Measurements from ENCODE around the gene CTDSPL2. TPM values are rescaled to one million over a fixed set of nuclear protein-coding genes. Genes with fewer than 3 reads are reported as not detected.

Gene CTDSPL2
- polyA plus RNA-seq, 1 experiment = 35.0 TPM

DNA sequence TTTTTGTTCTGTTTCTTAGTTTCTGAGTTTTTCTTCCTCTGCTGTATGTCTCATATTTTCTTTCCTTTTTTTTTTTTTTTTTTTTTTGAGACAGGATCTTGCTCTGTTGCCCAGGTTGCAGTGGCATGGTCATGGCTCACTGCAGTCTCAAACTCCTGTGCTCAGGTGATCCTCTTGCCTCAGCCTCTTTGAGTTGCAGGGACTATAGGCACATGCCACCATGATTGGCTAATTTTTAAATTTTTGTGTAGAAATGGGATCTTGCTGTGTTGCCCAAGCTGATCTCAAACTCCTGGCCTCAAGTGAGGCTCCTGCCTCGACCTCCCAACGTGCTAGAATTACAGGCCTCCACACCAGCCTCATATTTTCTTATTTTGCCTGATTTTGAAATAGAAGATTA lies 51.9 kb downstream of the CTDSPL2 start:
- Histone ChIP-seq H3K36me3 (ENCODE audit: control insufficient read depth, insufficient read depth, low read length) (no peaks in the 10 kb centered on the region), H3K4me3 (ENCODE audit: low read depth, low read length) (no peak overlapping the region), H3K27me3 (ENCODE audit: control insufficient read depth, insufficient read depth, low read length) (no peaks in the 10 kb centered on the region)
- DNase-seq (ENCODE audit: low read depth) = no peak
- TF ChIP-seq, protein P1, sequence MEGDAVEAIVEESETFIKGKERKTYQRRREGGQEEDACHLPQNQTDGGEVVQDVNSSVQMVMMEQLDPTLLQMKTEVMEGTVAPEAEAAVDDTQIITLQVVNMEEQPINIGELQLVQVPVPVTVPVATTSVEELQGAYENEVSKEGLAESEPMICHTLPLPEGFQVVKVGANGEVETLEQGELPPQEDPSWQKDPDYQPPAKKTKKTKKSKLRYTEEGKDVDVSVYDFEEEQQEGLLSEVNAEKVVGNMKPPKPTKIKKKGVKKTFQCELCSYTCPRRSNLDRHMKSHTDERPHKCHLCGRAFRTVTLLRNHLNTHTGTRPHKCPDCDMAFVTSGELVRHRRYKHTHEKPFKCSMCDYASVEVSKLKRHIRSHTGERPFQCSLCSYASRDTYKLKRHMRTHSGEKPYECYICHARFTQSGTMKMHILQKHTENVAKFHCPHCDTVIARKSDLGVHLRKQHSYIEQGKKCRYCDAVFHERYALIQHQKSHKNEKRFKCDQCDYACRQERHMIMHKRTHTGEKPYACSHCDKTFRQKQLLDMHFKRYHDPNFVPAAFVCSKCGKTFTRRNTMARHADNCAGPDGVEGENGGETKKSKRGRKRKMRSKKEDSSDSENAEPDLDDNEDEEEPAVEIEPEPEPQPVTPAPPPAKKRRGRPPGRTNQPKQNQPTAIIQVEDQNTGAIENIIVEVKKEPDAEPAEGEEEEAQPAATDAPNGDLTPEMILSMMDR (IDR thresholded peaks at IDR 0.05; ENCODE audit: insufficient read depth, low read depth, low read length) = no peak
- POLR2A ChIA-PET = no interaction called here
- CTCF ChIA-PET = no interaction called here

DNA sequence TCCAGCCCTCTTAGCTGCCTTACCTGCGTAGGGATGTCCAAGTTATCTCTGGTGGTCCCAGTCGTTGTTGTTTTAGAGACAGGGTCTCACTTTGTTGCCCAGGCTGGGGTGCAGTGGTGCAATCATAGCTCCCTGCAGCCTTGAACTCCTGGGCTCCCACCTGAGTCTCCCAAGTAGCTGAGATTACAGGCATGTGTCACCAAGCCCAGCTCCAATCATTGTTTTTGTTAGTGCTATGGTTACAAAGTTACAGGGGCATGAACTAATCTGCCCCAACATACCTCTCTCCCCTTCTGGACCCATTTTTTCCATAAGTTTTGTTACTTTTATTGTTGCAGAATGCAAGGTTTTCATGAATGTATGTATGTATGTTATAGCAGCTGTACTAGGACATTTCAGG lies 54.7 kb downstream of the CTDSPL2 start:
- no peak for DNase-seq (ENCODE audit: low read depth)
- Histone ChIP-seq H3K36me3 (ENCODE audit: control insufficient read depth, insufficient read depth, low read length) (peaks cover 2% of the 10 kb centered on the region; the same call in 1 of the 2 replicates), H3K4me3 (ENCODE audit: low read depth, low read length) (no peak overlapping the region), H3K27me3 (ENCODE audit: control insufficient read depth, insufficient read depth, low read length) (no peaks in the 10 kb centered on the region)
- ChIA-PET POLR2A (no interaction called here), CTCF (interaction anchor here (0.7 kb wide), 1 partner anchor 24 kb away, joined by 3 read pairs; no protein-coding TSS in a partner anchor)
- TF ChIP-seq, protein P1 (IDR thresholded peaks at IDR 0.05; ENCODE audit: insufficient read depth, low read depth, low read length) = no peak

GRCh38 chr15:44485880-44486279 lies 58.5 kb downstream of the CTDSPL2 start:
- Histone ChIP-seq H3K27me3 (ENCODE audit: control insufficient read depth, insufficient read depth, low read length) (no peaks in the 10 kb centered on the region), H3K4me3 (ENCODE audit: low read depth, low read length) (no peak overlapping the region), H3K36me3 (ENCODE audit: control insufficient read depth, insufficient read depth, low read length) (peaks cover 5% of the 10 kb centered on the region; the same call in 1 of the 2 replicates)
- no peak for DNase-seq (ENCODE audit: low read depth)
- CTCF ChIA-PET = no interaction called here
- POLR2A ChIA-PET = interaction anchor here (0.6 kb wide), 1 partner anchor 14 kb away, joined by 4 read pairs; no protein-coding TSS in a partner anchor
- TF ChIP-seq, protein P1 (IDR thresholded peaks at IDR 0.05; ENCODE audit: insufficient read depth, low read depth, low read length) = no peak

- TF ChIP-seq, protein P1 (IDR thresholded peaks at IDR 0.05; ENCODE audit: insufficient read depth, low read depth, low read length) = no peak
- CTCF ChIA-PET = interaction anchor here (1.0 kb wide), 1 partner anchor 9 kb away, joined by 3 read pairs; no protein-coding TSS in a partner anchor
- H3K36me3 ChIP-seq (ENCODE audit: control insufficient read depth, insufficient read depth, low read length) = peaks cover 5% of the 10 kb centered on the region
- POLR2A ChIA-PET = no interaction called here
- H3K4me3 ChIP-seq (ENCODE audit: low read depth, low read length) = no peak overlapping the region
- H3K27me3 ChIP-seq (ENCODE audit: control insufficient read depth, insufficient read depth, low read length) = no peaks in the 10 kb centered on the region
- peak; percentile 64 for DNase-seq (ENCODE audit: low read depth)
These were observed 62.0 kb downstream of the CTDSPL2 start for GRCh38 chr15:44489464-44489863.

DNA sequence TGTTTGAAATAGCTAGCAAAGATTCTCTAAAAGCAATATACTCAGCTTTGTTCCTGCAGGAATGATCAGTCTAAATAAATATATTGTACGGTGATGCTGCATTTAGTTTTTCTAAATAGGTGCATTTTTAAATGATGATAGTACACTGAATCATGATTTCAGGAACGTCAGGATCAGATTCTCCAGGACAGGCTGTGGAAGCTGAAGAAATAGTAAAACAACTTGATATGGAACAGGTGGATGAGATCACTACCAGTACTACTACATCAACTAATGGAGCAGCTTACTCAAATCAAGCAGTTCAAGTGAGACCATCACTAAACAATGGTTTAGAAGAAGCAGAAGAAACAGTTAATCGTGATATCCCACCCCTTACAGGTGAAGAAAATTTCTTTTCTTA lies 63.2 kb downstream of the CTDSPL2 start:
- CTCF ChIA-PET = interaction anchor here (2.1 kb wide), 1 partner anchor 11 kb away, joined by 7 read pairs; no protein-coding TSS in a partner anchor

More for the DNA sequence above, 63.2 kb downstream of the CTDSPL2 start:
- DNase-seq (ENCODE audit: low read depth) = no peak
- peaks cover 3% of the 10 kb centered on the region for H3K36me3 ChIP-seq (ENCODE audit: control insufficient read depth, insufficient read depth, low read length)
- POLR2A ChIA-PET = interaction anchor here (0.6 kb wide), 1 partner anchor 38 kb away, joined by 8 read pairs; no protein-coding TSS in a partner anchor
- TF ChIP-seq, protein P1 (IDR thresholded peaks at IDR 0.05; ENCODE audit: insufficient read depth, low read depth, low read length) = no peak
- no peaks in the 10 kb centered on the region for H3K27me3 ChIP-seq (ENCODE audit: control insufficient read depth, insufficient read depth, low read length)
- no peak overlapping the region for H3K4me3 ChIP-seq (ENCODE audit: low read depth, low read length)
